ENCODE data around the gene SH2B3. TPM values are rescaled to one million over a fixed set of nuclear protein-coding genes. Genes with fewer than 3 reads are reported as not detected.
"Not testable (repeated sequence)": the region's sequence is repeated elsewhere in the genome, so short reads cannot be mapped to it uniquely, and the experiment has no call there.

SH2B3 gene
- total RNA-seq, 1 donor from 2014 or later: 7.6 TPM

GRCh38 chr12:111387747-111388323 is 17.9 kb upstream of the SH2B3 start:
- no peak for DNase-seq

- no peak for DNase-seq
Measured at GRCh38 chr12:111389635-111390034, 16.1 kb upstream of the SH2B3 start.

GRCh38 chr12:111390910-111391309 is 14.8 kb upstream of the SH2B3 start:
- DNase-seq: no peak

DNA sequence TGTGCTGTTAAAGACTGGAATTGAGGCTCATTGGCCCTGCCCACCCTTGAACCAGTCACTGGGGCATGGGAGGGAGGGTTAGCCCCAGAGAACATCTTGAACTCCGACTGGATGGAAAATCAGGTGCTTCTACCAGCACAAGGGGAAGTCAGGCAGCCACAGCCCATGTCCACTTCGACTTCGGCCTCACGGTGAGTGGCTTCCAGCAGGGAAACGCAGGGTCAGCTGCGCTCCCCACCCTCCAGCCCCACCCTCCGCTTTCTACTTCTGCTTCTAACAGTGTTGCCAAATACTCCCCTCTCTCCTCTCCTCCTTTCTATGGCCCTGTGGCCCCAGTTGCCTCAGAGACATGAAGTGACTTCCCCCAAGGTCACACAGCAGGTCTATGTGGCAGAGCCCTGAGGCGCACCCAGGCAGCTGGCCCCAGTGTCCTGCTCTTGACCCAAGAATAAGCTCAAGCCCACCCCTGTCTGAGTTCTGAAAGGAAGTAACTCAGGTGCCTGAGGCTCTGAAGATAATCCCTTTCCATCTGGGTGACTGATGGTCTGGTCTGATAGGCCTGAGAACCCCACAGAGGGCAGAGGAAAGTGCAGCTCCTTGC is 11.9 kb upstream of the SH2B3 start:
- DNase-seq: no peak

GRCh38 chr12:111394480-111394879 is 11.2 kb upstream of the SH2B3 start:
- DNase-seq: no peak

GRCh38 chr12:111395336-111396187 is 10.2 kb upstream of the SH2B3 start:
- DNase-seq: no peak

DNA sequence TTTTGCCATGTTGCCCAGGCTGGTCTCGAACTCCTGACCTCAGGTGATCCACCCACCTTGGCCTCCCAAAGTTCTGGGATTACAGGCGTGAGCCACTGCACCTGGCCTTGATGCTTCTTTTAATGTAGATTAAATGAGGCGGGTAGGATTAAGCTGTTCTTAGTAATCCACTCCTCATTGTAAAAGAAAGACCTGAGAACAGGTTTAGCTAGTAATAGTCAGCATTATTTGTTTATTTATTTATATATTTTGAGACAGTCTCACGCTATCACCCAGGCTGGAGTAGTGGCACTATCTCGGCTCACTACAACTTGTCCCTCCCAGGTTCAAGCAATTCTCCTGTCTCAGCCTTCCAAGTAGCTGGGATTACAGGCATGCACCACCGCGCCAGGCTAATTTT is 9.5 kb upstream of the SH2B3 start:
- DNase-seq: not testable (repeated sequence)

- peak; percentile 59 for DNase-seq
Measured at GRCh38 chr12:111396726-111397445, 8.8 kb upstream of the SH2B3 start.

GRCh38 chr12:111398530-111398929 is 7.2 kb upstream of the SH2B3 start:
- no peak for DNase-seq

DNA sequence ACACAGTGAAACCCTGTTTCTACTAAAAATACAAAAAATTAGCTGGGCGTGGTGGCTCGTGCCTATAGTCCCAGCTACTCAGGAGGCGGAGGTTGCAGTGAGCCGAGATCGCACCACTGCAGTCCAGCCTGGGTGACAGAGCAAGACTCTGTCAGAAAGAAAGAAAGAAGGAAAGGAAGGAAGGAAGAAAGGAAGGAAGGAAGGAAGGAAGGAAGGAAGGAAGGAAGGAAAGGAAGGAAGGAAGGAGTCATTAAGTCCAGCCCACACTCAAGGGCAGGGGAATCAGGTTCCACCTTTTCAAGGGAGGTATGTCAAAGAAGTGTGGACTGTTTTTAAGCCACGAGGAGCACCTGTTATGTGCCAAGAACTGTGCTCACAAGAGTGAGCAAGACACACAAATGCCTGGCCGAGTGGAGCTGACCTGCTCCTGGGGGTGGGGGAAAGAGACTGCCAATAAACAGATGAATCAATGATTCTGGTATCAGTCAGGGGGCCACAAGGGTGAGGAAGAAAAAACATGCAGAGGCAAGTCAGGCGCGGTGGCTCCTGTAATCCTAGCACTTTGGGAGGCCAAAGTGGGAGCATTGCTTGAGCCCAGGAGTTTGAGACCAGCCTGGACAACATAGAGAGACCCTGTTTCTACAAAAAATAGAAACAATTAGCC is 5.8 kb upstream of the SH2B3 start:
- DNase-seq: not testable (repeated sequence)

- DNase-seq: no peak
Measured at GRCh38 chr12:111401167-111401605, 4.5 kb upstream of the SH2B3 start.

- not testable (repeated sequence) for DNase-seq
Measured at GRCh38 chr12:111402490-111402824, 3.3 kb upstream of the SH2B3 start.

- no peak for DNase-seq
Measured at GRCh38 chr12:111404362-111405148, 1.2 kb upstream of the SH2B3 start.

- peak; percentile 78 for DNase-seq
Measured at GRCh38 chr12:111405149-111405858, 419 bp upstream of the SH2B3 start.

- no peak for DNase-seq
Measured at GRCh38 chr12:111406474-111407376, 1.0 kb downstream of the SH2B3 start.

DNA sequence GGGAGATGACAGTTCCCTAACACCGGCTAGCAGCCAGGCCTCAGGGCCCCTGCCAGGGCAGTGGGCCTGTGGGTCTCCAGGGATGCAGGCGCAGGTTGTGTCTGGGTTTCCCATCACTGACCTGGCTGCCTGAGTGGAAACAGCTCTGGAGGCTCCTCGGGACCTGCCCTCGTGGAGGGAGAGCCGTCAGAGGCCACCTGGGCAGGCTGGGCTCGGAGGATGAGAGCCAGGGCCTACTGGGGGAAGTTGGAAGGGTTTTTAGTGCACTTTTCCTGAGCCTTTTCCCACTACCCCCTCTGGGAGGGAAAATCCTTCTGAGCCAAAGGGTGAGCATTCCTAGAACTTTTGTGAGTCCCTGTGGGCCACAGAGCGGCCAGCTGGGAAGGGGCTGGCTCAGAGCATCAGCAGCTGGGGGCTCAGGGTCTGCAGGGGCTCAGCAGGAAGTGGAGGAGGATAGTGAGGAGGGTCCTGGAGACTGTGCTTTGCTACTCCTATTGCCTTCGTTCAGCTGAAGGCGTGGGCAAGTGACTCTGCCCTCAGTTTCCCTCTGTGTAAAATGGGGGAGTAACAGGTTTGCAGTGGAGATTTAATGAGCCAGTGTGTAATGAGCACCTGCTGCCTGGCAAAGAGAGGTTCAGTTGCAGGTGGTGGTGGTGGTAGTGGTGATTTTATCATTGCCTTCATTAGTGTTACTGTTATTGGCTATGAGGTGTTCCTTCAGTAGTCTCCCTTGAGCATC is 1.8 kb downstream of the SH2B3 start:
- no peak for DNase-seq

DNA sequence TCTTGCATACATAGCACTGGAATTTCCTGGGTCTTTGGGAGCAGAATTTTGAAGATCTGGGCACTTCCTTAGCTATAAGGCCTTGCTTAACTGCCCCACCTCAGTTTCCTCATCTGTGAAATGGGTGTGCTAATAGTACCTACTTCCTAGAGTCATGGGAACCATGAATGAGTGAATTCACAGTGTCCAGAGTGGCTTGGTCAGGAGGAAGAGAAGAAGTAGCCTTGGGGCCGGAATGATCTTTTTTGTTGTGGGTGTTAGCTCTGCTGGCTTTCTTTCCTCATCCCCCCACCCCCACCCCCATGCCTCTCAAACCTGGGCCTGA is 2.4 kb downstream of the SH2B3 start:
- no peak for DNase-seq

- DNase-seq: no peak
Measured at GRCh38 chr12:111408686-111409402, 3.1 kb downstream of the SH2B3 start.
